HL-60 (cell line): Measurements from ENCODE around the gene SDCBP2.

ENCODE experiments used
- CTCF ChIP-seq: IDR thresholded peaks from one replicate; pipeline ENCODE4 v1.5.1; 2011; ENCODE audit warnings: low read length, control low read depth, inconsistent platforms; ENCODE audit not compliant: insufficient read depth
- GABPA ChIP-seq: IDR thresholded peaks from 2 replicates; pipeline ENCODE4 v1.6.1; 2012; ENCODE audit warnings: low read depth
- POLR2AphosphoS5 ChIP-seq: IDR thresholded peaks from 2 replicates; pipeline ENCODE4 v1.6.1; 2012; ENCODE audit warnings: low read depth
- SPI1 ChIP-seq: IDR thresholded peaks from 2 replicates; pipeline ENCODE4 v1.6.1; 2012; ENCODE audit warnings: low read depth, mild to moderate bottlenecking, borderline replicate concordance
- TF ChIP-seq, protein P1 (sequence below): IDR thresholded peaks from 2 replicates; pipeline ENCODE4 v1.6.1; 2012; ENCODE audit warnings: low read depth; ENCODE audit not compliant: insufficient replicate concordance

- TF ChIP-seq CTCF (no peak), POLR2AphosphoS5 (no peak), GABPA (no peak), SPI1 (no peak)
- TF ChIP-seq, protein P1, sequence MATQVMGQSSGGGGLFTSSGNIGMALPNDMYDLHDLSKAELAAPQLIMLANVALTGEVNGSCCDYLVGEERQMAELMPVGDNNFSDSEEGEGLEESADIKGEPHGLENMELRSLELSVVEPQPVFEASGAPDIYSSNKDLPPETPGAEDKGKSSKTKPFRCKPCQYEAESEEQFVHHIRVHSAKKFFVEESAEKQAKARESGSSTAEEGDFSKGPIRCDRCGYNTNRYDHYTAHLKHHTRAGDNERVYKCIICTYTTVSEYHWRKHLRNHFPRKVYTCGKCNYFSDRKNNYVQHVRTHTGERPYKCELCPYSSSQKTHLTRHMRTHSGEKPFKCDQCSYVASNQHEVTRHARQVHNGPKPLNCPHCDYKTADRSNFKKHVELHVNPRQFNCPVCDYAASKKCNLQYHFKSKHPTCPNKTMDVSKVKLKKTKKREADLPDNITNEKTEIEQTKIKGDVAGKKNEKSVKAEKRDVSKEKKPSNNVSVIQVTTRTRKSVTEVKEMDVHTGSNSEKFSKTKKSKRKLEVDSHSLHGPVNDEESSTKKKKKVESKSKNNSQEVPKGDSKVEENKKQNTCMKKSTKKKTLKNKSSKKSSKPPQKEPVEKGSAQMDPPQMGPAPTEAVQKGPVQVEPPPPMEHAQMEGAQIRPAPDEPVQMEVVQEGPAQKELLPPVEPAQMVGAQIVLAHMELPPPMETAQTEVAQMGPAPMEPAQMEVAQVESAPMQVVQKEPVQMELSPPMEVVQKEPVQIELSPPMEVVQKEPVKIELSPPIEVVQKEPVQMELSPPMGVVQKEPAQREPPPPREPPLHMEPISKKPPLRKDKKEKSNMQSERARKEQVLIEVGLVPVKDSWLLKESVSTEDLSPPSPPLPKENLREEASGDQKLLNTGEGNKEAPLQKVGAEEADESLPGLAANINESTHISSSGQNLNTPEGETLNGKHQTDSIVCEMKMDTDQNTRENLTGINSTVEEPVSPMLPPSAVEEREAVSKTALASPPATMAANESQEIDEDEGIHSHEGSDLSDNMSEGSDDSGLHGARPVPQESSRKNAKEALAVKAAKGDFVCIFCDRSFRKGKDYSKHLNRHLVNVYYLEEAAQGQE = no peak
Measured at GRCh38 chr20:1301031-1301529, 27.9 kb downstream of the SDCBP2 start.
